Activated naive CD4-positive, alpha-beta T cell treated with Interleukin-2 at 50 U/mL for 16 hours (primary cell): Measurements from ENCODE around the gene CTDSP2.

Experiments
- DNase-seq: peaks from one replicate; pipeline ENCODE4 v3.0.0-alpha.2; 2020

The CTDSP2 gene

GRCh38 chr12:57813111-57813970 lies 33.2 kb downstream of the CTDSP2 start:
- DNase-seq, result no peak

- no peak for DNase-seq
Measured at GRCh38 chr12:57811028-57811755, 35.3 kb downstream of the CTDSP2 start.

DNA sequence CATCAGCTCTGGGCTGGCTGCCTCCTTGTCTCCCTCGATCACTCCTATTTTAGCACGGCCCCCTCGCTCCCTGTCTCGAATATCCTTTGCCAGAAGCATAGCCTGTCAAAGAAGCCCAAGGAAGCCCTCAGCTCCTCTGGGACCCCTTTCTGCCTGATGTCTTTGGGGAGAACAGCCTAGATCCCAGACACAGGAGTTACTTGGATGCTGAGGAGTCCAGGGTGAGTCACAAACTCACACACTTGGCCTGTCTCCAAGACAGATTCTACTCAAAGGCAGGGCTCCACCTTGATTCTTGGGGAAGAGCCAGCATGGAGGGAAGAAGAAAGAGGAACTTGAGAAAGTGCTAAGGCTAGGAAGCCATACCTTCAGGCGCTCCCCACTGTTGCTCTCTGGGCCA lies 36.1 kb downstream of the CTDSP2 start:
- DNase-seq, result no peak

DNA sequence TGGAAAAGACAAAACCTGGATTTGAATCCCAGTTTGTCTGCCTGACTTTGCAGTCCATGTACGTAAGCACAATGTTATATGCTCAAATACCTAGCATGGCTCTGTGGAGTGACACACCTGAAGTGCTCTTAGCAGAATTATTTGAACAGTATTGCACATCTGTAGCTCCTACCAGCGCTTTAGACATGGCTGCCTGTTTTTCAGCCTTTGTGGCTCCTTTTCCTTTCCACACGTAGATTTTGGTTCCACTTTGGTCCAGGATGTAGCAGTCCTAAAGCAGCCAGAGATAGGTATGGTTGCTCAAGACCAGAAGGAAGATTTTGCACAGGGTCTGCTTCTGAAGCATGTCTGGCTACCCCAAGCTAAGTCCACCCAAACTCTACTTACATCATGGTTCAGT lies 37.1 kb downstream of the CTDSP2 start:
- no peak for DNase-seq

- DNase-seq, result no peak
Measured at GRCh38 chr12:57808351-57808750, 38.2 kb downstream of the CTDSP2 start.

- no peak for DNase-seq
Measured at GRCh38 chr12:57807285-57807684, 39.2 kb downstream of the CTDSP2 start.

GRCh38 chr12:57806677-57807076 lies 39.9 kb downstream of the CTDSP2 start:
- no peak for DNase-seq

DNA sequence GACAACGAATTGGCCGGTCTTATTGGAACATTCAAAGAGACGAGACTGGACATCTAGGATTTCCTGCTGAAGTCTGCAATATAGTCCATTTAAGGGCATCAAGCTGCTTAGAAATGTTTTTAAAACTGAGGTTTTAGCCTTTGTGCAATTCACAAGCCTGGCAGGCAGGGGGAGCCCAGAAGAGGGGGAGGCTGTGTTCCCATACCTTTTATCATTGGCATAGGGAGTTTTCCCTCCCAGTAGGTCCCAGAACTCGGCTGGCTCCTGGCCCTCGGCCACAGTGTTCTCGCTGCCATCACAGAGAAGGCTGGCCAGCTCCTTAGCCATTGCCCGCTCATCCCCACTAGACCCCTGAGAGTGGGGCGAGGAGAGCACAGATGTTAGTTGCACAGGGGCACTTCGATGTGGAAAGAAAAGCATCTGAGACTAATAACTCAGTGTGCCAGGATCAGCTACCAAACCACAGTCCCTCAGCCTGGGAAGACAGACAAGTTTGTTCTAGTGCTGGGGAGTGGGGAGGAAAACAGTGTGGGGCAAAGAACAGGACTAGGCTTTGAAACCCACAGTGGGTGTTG lies 43.1 kb downstream of the CTDSP2 start:
- peak; percentile 27 for DNase-seq

- no peak for DNase-seq
Measured at GRCh38 chr12:57802607-57803006, 43.9 kb downstream of the CTDSP2 start.

DNA sequence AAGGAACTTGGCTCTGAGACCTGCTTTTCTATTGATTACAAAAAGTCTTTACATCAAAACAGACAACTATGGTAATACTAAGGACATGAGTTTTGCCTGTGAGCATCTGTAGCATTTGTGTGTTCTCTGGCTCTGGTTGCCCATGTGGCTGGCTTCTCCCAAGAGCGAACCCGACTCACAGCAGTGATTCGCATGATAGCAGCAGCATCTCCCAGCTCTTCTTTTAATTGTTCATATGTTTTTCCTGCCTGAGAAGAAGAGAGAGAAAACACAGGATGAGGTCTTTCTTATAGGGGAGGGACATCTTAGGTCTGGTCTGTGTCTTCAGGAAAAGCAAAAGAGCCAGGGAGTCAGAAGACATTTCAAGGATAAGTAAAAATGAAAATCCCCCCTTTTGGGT lies 45.6 kb downstream of the CTDSP2 start:
- no peak for DNase-seq

- DNase-seq, result no peak
Measured at GRCh38 chr12:57797933-57798332, 48.6 kb downstream of the CTDSP2 start.

- no peak for DNase-seq
Measured at GRCh38 chr12:57796996-57797395, 49.5 kb downstream of the CTDSP2 start.

DNA sequence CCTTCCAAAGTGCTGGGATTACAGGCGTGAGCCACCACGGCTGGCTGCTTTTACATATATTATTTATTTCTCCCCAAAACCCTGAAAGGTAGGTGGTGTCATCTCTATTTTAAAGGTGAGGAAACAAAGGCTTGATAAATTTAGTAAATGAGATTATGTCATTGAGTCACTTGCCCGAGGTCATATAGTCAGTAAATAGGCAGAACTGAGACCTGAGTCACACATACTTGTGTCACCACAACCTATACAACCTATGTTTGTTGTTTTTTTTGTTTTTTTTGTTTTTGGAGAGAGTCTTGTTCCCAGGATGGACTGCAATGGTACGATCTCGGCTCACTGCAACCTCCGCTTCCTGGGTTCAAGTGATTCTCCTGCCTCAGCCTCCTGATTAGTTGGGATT lies 51.2 kb downstream of the CTDSP2 start:
- no peak for DNase-seq

GRCh38 chr12:57793920-57794319 lies 52.6 kb downstream of the CTDSP2 start:
- no peak for DNase-seq

DNA sequence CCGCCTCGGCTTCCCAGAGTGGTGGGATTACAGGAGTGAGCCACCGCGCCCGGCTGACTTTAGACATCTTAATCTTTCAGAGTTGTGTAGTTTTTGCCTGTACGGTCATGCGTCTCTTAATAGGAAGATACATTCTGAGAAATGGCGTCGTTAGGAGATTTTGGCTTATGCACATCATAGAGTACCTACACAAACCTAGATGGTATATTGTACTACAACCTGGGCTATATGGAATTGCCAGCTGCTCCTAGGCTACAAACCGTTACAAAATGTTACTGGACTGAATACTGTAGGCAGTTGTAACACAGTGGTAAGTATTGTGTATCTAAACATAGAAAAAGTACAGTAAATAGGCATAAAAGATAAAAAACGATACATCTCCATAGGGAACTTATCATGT lies 62.7 kb downstream of the CTDSP2 start:
- no peak for DNase-seq

DNA sequence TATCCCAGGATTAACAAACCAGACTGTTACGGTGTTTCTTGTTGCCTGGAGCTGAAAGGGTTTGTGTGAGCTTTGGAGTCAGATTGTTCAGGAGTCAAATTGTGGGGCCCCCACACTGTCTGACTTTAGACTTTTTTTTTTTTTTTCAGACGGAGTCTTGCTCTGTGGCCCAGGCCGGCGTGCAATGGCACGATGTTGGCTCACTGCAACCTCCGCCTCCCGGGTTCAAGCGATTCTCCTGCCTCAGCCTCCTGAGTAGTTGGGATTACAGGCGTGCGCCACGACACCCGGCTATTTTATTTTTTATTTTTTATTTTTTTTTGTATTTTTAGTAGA lies 63.1 kb downstream of the CTDSP2 start:
- DNase-seq, result no peak

GRCh38 chr12:57782608-57783465 lies 63.7 kb downstream of the CTDSP2 start, which contains the start of gene TSFM:
TSS of gene TSFM (plus strand) at chr12:57782787. CDS start at chr12:57782802, 15 bp downstream.
- peak; percentile 98 for DNase-seq

GRCh38 chr12:57782243-57782607 lies 64.3 kb downstream of the CTDSP2 start:
- no peak for DNase-seq

DNA sequence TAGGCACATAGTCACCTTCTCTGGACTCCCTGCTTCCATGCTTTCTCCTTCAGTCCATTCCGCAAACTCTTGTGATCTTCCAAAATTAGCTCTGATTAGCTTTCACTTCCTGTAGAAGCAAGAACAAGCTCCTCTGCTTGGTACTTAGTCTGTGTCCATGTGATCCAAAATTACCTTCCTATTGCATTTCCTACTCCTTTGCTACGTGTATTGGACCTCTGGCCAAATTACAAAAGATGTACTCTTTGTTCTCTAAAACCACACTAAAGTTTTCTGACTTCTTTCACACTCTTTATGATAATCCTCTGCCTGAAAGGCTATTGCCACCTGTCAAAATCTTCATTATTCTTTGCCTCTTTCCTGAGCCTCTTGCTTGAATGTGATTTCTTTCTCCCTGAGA lies 64.7 kb downstream of the CTDSP2 start:
- DNase-seq, result no peak

DNA sequence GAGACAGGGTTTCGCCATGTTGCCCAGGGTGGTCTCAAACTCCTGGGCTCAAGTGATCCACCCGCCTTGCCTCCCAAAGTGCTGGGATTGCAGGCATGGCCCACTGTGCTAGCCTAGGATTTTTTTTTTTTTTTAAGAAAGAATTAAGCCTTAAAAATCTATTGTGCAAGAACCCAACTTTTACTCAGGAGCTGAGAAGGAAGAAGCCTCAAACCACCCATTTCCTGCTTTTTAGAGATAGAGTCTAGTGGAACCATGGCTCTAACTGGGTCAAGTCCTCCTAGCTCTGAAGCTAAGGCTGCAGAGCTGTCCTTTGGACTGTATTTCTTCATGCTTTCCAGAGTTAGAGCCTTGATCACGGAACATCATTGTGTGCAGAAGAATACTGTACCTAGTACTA lies 65.3 kb downstream of the CTDSP2 start:
- no peak for DNase-seq

GRCh38 chr12:57780284-57780897 lies 66.1 kb downstream of the CTDSP2 start:
- DNase-seq, result no peak

- no peak for DNase-seq
Measured at GRCh38 chr12:57779736-57780135, 66.8 kb downstream of the CTDSP2 start.

GRCh38 chr12:57777911-57778310 lies 68.6 kb downstream of the CTDSP2 start:
- DNase-seq, result no peak
